Parathyroid adenoma (tissue), 2 donors: Measurements from ENCODE around the gene TMEM86A.
A peak's percentile ranks its signal among the peaks of the same experiment; 100 is the strongest.

Experiments
- H2AFZ ChIP-seq: fragments of 300-600 bp; sonication (generic); one replicate; pipeline ENCODE4 v1.7.0; 2017; ENCODE audit warnings: antibody characterized with exemption, mild to moderate bottlenecking
- H3K27ac ChIP-seq: fragments of 300-600 bp; sonication (generic); one replicate; pipeline ENCODE4 v1.7.0; 2017
- H3K27me3 ChIP-seq: fragments of 300-600 bp; sonication (generic); one replicate; pipeline ENCODE4 v1.7.0; 2017; ENCODE audit warnings: low read length; ENCODE audit not compliant: control insufficient read depth, insufficient read depth
- H3K36me3 ChIP-seq: fragments of 300-600 bp; sonication (generic); one replicate; pipeline ENCODE4 v1.7.0; 2017; ENCODE audit warnings: low read length; ENCODE audit not compliant: control insufficient read depth, insufficient read depth
- H3K4me1 ChIP-seq: fragments of 300-600 bp; sonication (generic); one replicate; pipeline ENCODE4 v1.7.0; 2017; ENCODE audit warnings: control low read depth
- H3K4me2 ChIP-seq: fragments of 300-600 bp; sonication (generic); one replicate; pipeline ENCODE4 v1.7.0; 2017; ENCODE audit warnings: low read length
- H3K4me3 ChIP-seq: fragments of 300-600 bp; sonication (generic); one replicate; pipeline ENCODE4 v1.7.0; 2017; ENCODE audit warnings: low read depth, low read length
- H3K79me2 ChIP-seq: fragments of 300-600 bp; sonication (generic); one replicate; pipeline ENCODE4 v1.7.0; 2017; ENCODE audit warnings: control low read depth
- H3K9ac ChIP-seq: fragments of 300-600 bp; sonication (generic); one replicate; pipeline ENCODE4 v1.7.0; 2017; ENCODE audit warnings: mild to moderate bottlenecking
- H3K9me3 ChIP-seq: fragments of 300-600 bp; sonication (generic); one replicate; pipeline ENCODE4 v1.7.0; 2017; ENCODE audit warnings: low read length; ENCODE audit not compliant: control insufficient read depth
- CTCF ChIP-seq: fragments of 300-600 bp; sonication (generic); IDR thresholded peaks from one replicate; pipeline ENCODE4 v1.7.0; 2017; ENCODE audit warnings: antibody characterized with exemption, mild to moderate bottlenecking
- donor health status: primary hyperparathyroidism.

TMEM86A gene

DNA sequence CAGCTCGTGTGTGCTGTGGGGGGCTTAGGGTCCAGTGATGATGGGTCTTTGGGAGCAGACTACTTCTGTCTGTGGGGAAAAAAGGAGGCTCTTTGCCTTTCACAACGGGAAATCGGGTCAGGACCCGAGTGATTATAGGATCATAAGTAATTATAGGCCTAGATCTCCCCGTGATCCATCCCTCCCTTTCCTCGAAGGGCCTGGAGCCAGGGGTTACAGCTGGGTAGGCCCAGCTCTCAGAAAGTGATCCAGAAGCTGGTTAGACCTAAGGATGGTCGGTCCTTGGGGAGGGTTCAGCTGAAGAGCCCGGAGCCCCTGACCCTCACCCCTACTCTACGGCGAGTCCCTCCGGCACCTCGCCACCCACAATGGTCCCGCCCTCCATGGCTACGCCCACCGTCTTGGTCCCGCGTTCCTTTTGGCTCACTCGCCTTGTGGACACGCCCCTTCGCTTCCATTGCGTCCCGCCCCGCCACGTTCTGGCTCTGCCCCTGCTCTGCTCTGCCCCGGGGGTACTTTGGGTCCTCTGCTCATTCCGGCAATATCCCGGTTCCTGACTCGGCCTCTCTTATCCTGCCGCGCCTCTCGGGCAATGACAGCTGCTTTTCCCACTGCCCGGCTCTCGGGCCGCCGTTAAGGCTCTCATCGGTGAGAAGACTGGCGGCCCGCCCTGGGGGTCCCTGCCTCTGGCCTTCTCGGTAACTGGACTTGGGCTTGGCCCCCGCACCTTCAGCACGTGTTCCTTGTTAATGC lies 22.4 kb downstream of the TMEM86A start:
- Histone ChIP-seq H3K27me3 (no peaks in the 10 kb centered on the region), H3K36me3 (no peaks in the 10 kb centered on the region), H3K4me2 (peak overlapping the region; percentile 86), H3K4me1 (peaks cover 2% of the 10 kb centered on the region), H3K27ac (peak overlapping the region; percentile 52), H3K9me3 (no peaks in the 10 kb centered on the region), H3K79me2 (no peaks in the 10 kb centered on the region), H3K9ac (no peak overlapping the region), H2AFZ (peak overlapping the region; percentile 80), H3K4me3 (peak overlapping the region; percentile 63)
- TF ChIP-seq CTCF, result no peak

- Histone ChIP-seq H3K9ac (no peak overlapping the region), H3K27ac (peak overlapping the region; percentile 52), H3K4me3 (peak overlapping the region; percentile 63), H3K36me3 (no peaks in the 10 kb centered on the region), H3K9me3 (no peaks in the 10 kb centered on the region), H3K4me1 (peaks cover 2% of the 10 kb centered on the region), H3K27me3 (no peaks in the 10 kb centered on the region), H3K4me2 (peak overlapping the region; percentile 86), H3K79me2 (no peaks in the 10 kb centered on the region), H2AFZ (peak overlapping the region; percentile 80)
- TF ChIP-seq CTCF, result peak; percentile 37
These were observed 23.1 kb downstream of the TMEM86A start for GRCh38 chr11:18721561-18722292.

GRCh38 chr11:18722293-18722637 lies 23.7 kb downstream of the TMEM86A start:
- H3K9ac ChIP-seq, result no peak overlapping the region
- H3K4me2 ChIP-seq, result peak overlapping the region; percentile 86
- H3K27ac ChIP-seq, result peak overlapping the region; percentile 52
- TF ChIP-seq CTCF, result peak; percentile 4
- peak overlapping the region; percentile 80 for H2AFZ ChIP-seq
- H3K4me3 ChIP-seq, result no peak overlapping the region
- H3K27me3 ChIP-seq, result no peaks in the 10 kb centered on the region
- no peaks in the 10 kb centered on the region for H3K36me3 ChIP-seq
- peaks cover 2% of the 10 kb centered on the region for H3K4me1 ChIP-seq
- no peaks in the 10 kb centered on the region for H3K9me3 ChIP-seq
- no peaks in the 10 kb centered on the region for H3K79me2 ChIP-seq

GRCh38 chr11:18723991-18724390 lies 25.4 kb downstream of the TMEM86A start:
- no peaks in the 10 kb centered on the region for H3K79me2 ChIP-seq
- no peaks in the 10 kb centered on the region for H3K9me3 ChIP-seq
- no peak overlapping the region for H3K9ac ChIP-seq
- H3K27ac ChIP-seq, result no peak overlapping the region
- no peak overlapping the region for H3K4me3 ChIP-seq
- H3K27me3 ChIP-seq, result no peaks in the 10 kb centered on the region
- TF ChIP-seq CTCF, result no peak
- H3K4me2 ChIP-seq, result no peak overlapping the region
- H3K4me1 ChIP-seq, result peaks cover 2% of the 10 kb centered on the region
- no peak overlapping the region for H2AFZ ChIP-seq
- H3K36me3 ChIP-seq, result no peaks in the 10 kb centered on the region
